HepG2 (cell line): Measurements from ENCODE around the gene DENND5B. TPM values are rescaled to one million over a fixed set of nuclear protein-coding genes. Genes with fewer than 3 reads are reported as not detected.

Experiments
- ARID4A ChIP-seq: sonication (generic); formaldehyde crosslinking; IDR thresholded peaks from 2 replicates; pipeline ENCODE4 v1.5.0; 2020; ENCODE audit warnings: mild to moderate bottlenecking, missing genetic modification reagents, borderline replicate concordance
- CHCHD3 ChIP-seq: sonication (generic); formaldehyde crosslinking; IDR thresholded peaks from 2 replicates; pipeline ENCODE4 v1.8.0; 2022; ENCODE audit warnings: mild to moderate bottlenecking, missing genetic modification reagents, moderate library complexity
- GTF2F1 ChIP-seq: fragments of 150-350 bp; IDR thresholded peaks from 2 replicates; pipeline ENCODE4 v1.6.1; 2014; ENCODE audit warnings: low read length
- HNF4G ChIP-seq, 2 experiments: sonication (generic) in 1 of 2; formaldehyde crosslinking in 1 of 2; IDR thresholded peaks; 2 replicates each; pipeline versions ENCODE4 v1.4.0 to v1.6.1; 2011 to 2020; ENCODE audit warnings: borderline replicate concordance in 2 of 2, low read depth in 2 of 2, mild to moderate bottlenecking in 2 of 2, low read length in 1 of 2, missing genetic modification reagents in 1 of 2, moderate library complexity in 1 of 2
- MAFK ChIP-seq, 2 experiments: IDR thresholded peaks in 1 of 2; conservative IDR thresholded peaks in 1 of 2; 2 replicates each; pipeline ENCODE4 v1.6.1; 2011; ENCODE audit warnings: improper control_type of control experiment in 2 of 2, low read length in 2 of 2
- MAZ ChIP-seq, 2 experiments: sonication (generic) in 1 of 2; formaldehyde crosslinking in 1 of 2; IDR thresholded peaks; 2 replicates each; pipeline versions ENCODE4 v1.5.0 to v1.6.1; 2012 to 2020; ENCODE audit warnings: low read depth in 2 of 2, mild to moderate bottlenecking in 2 of 2, borderline replicate concordance in 1 of 2, improper control_type of control experiment in 1 of 2, low read length in 1 of 2, missing genetic modification reagents in 1 of 2, moderate library complexity in 1 of 2
- PHB2 ChIP-seq: fragments of 450-650 bp; IDR thresholded peaks from 2 replicates; pipeline ENCODE4 v1.6.1; 2018; ENCODE audit not compliant: partially characterized antibody
- SRSF1 ChIP-seq: fragments of 200-400 bp; formaldehyde crosslinking; optimal IDR thresholded peaks from 2 replicates; pipeline ENCODE3; 2017; ENCODE audit warnings: mild to moderate bottlenecking, low read depth, low read length, moderate library complexity
- TSC22D2 ChIP-seq: sonication (generic); formaldehyde crosslinking; IDR thresholded peaks from 2 replicates; pipeline ENCODE4 v1.5.1; 2020; ENCODE audit warnings: missing genetic modification reagents, mild to moderate bottlenecking, borderline replicate concordance
- ZFP1 ChIP-seq: IDR thresholded peaks from 2 replicates; pipeline ENCODE4 v1.6.1; 2016
- ZIK1 ChIP-seq: sonication (generic); formaldehyde crosslinking; IDR thresholded peaks from 2 replicates; pipeline ENCODE4 v1.5.0; 2020; ENCODE audit warnings: mild to moderate bottlenecking, low read depth, missing genetic modification reagents, borderline replicate concordance
- ZNF510 ChIP-seq: sonication (generic); formaldehyde crosslinking; IDR thresholded peaks from 2 replicates; pipeline ENCODE4 v1.4.0; 2020; ENCODE audit warnings: low read depth, mild to moderate bottlenecking, missing genetic modification reagents
- ZNF563 ChIP-seq: sonication (generic); formaldehyde crosslinking; IDR thresholded peaks from 2 replicates; pipeline ENCODE4 v1.8.0; 2022; ENCODE audit warnings: mild to moderate bottlenecking, moderate library complexity, missing genetic modification reagents
- polyA plus RNA-seq, 8 experiments: library from polyadenylated mRNA; depleted of rRNA in 3 of 8; stranded (reverse) in 7 of 8; unstranded in 1 of 8; fragments of >200 nt; fragmentation: Illumina TruSeq in 4 of 8; extraction: Trizol in 4 of 8; gene quantifications; 2 replicates each; pipeline versions ENCODE4 v1.2.1 to v1.2.3, GENCODE V29; 2011 to 2016; ENCODE audit warnings: low read depth in 4 of 8, missing spikeins in 1 of 8, mixed read lengths in 1 of 8; ENCODE audit not compliant: insufficient read depth in 1 of 8
- total RNA-seq, 5 experiments: library from RNA; depleted of rRNA; stranded (reverse); fragments of >200 nt; fragmentation: Illumina TruSeq; extraction: Trizol; gene quantifications; 2 replicates each; pipeline ENCODE4 v1.2.3, GENCODE V29; 2016; ENCODE audit warnings: low read depth in 1 of 5

The DENND5B gene
- total and polyA plus RNA-seq, 2 of the 13 experiments (the other 11 are each of a cell fraction or from before 2014, with no cell fraction given): 14.7 to 18.7 TPM

GRCh38 chr12:31600750-31601149 is 9.8 kb upstream of the DENND5B start (continued):
- TF ChIP-seq ARID4A (no peak), PHB2 (no peak), SRSF1 (no peak), GTF2F1 (no peak), ZNF510 (CRISPR knock-in tag) (no peak), HNF4G (IDR thresholded peaks at IDR 0.05; ENCODE audit: borderline replicate concordance, low read depth, low read length) (no peak), HNF4G (CRISPR knock-in tag; IDR thresholded peaks at IDR 0.05; ENCODE audit: borderline replicate concordance, low read depth) (no peak), CHCHD3 (no peak), ZNF563 (CRISPR knock-in tag) (no peak), TSC22D2 (no peak), ZIK1 (CRISPR knock-in tag) (no peak), MAZ (IDR thresholded peaks at IDR 0.05; ENCODE audit: borderline replicate concordance, low read depth, low read length) (no peak), MAZ (CRISPR knock-in tag; IDR thresholded peaks at IDR 0.05; ENCODE audit: low read depth) (no peak), ZFP1 (CRISPR knock-in tag) (no peak), MAFK (conservative IDR thresholded peaks at IDR 0.05 in 1 of 2, IDR thresholded peaks at IDR 0.05 in 1 of 2; ENCODE audit: low read length in 2 of 2) (no peak)
- TF ChIP-seq, all 625 proteins: peak for 0
